HG03354 (cell line): Measurements from ENCODE around the gene RABGGTA.

Source experiments
- ATAC-seq: cut with Tn5 transposase; IDR thresholded peaks from one replicate; pipeline ENCODE4 v1.9.1; 2021; ENCODE audit warnings: mild to moderate bottlenecking; ENCODE audit not compliant: unreplicated experiment, poor library complexity, severe bottlenecking

Gene RABGGTA

GRCh38 chr14:24264298-24264697 is 7.1 kb downstream of the RABGGTA start:
- ATAC-seq: no peak

- no peak for ATAC-seq
These were observed 7.5 kb downstream of the RABGGTA start for GRCh38 chr14:24263848-24264247.

GRCh38 chr14:24262821-24263733 is 8.3 kb downstream of the RABGGTA start, which contains the start of gene TGM1:
Gene TGM1 (minus strand): TSS chr14:24263177. CDS start chr14:24262352, 825 bp downstream.
- no peak for ATAC-seq

GRCh38 chr14:24261969-24262327 is 9.4 kb downstream of the RABGGTA start:
- no peak for ATAC-seq

GRCh38 chr14:24261256-24261968 is 10.0 kb downstream of the RABGGTA start:
- ATAC-seq: no peak

- no peak for ATAC-seq
These were observed 10.6 kb downstream of the RABGGTA start for GRCh38 chr14:24260780-24261157.

GRCh38 chr14:24260026-24260779 is 11.2 kb downstream of the RABGGTA start:
- ATAC-seq: no peak

- no peak for ATAC-seq
These were observed 11.9 kb downstream of the RABGGTA start for GRCh38 chr14:24259282-24260025.

- ATAC-seq: no peak
These were observed 12.7 kb downstream of the RABGGTA start for GRCh38 chr14:24258548-24259265.

GRCh38 chr14:24258119-24258518 is 13.3 kb downstream of the RABGGTA start:
- no peak for ATAC-seq

- ATAC-seq: no peak
These were observed 14.4 kb downstream of the RABGGTA start for GRCh38 chr14:24256960-24257359.

- no peak for ATAC-seq
These were observed 15.3 kb downstream of the RABGGTA start for GRCh38 chr14:24255931-24256711.

- no peak for ATAC-seq
These were observed 16.0 kb downstream of the RABGGTA start for GRCh38 chr14:24255438-24255837.

- no peak for ATAC-seq
These were observed 16.6 kb downstream of the RABGGTA start for GRCh38 chr14:24254630-24255392.

- no peak for ATAC-seq
These were observed 17.5 kb downstream of the RABGGTA start for GRCh38 chr14:24253936-24254335.

GRCh38 chr14:24252289-24253124 is 18.9 kb downstream of the RABGGTA start:
- no peak for ATAC-seq

GRCh38 chr14:24251880-24252288 is 19.5 kb downstream of the RABGGTA start:
- ATAC-seq: no peak
